AG04449 (cell line): ENCODE measurements around the gene EPB41L4A.

Experiments
- CTCF ChIA-PET: fragments of 350-600 bp; formaldehyde crosslinking; extraction: SDS; loops from one replicate; lab custom pipeline; 2021; ENCODE audit warnings: antibody characterized with exemption; lab: Yijun Ruan, JAX
- POLR2A ChIA-PET: fragments of 400-600, 350-600 bp; formaldehyde crosslinking; extraction: SDS; loops from one replicate; lab custom pipeline; 2020; ENCODE audit warnings: antibody characterized with exemption, inconsistent platforms; lab: Yijun Ruan, JAX
- DNase-seq: peaks from one replicate; pipeline ENCODE4 v3.0.0-alpha.2; 2010; ENCODE audit warnings: low read depth, low spot score
- H3K4me3 ChIP-seq: 2 replicates; pipeline ENCODE4 v1.5.1; 2011; ENCODE audit warnings: low read depth, mild to moderate bottlenecking, control low read depth, low read length
- TF ChIP-seq, protein P1 (sequence below): IDR thresholded peaks from one replicate; pipeline ENCODE4 v1.5.1; 2011; ENCODE audit warnings: mild to moderate bottlenecking, moderate library complexity, low read length, control low read depth, inconsistent platforms; ENCODE audit not compliant: insufficient read depth; ENCODE audit errors: missing control alignments

The EPB41L4A gene

DNA sequence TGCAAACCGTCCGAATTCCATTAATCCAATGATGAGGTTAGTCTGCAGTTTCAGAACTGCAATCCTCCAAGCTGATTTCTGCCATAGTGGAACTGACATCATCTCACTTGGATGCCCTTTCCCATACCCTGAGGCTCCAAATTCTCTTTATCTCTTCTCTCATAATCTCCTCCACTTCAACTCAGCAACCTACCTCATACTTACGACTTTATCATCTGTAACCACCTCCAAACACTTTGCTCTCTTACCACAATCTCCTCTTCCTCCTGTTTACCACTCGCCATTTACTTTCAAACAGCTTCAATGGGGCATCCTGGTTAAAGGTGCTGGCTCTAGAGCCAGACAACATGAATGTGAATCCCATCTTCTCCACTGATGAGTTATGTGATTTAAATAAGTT, 223.2 kb downstream of the EPB41L4A start:
- ChIA-PET POLR2A (no interaction called here), CTCF (interaction anchor here (1.0 to 1.2 kb wide), 3 partner anchors 10 to 1040 kb away, joined by 3 read pairs; no protein-coding TSS in a partner anchor)
- no peak overlapping the region for H3K4me3 ChIP-seq
- TF ChIP-seq, protein P1, sequence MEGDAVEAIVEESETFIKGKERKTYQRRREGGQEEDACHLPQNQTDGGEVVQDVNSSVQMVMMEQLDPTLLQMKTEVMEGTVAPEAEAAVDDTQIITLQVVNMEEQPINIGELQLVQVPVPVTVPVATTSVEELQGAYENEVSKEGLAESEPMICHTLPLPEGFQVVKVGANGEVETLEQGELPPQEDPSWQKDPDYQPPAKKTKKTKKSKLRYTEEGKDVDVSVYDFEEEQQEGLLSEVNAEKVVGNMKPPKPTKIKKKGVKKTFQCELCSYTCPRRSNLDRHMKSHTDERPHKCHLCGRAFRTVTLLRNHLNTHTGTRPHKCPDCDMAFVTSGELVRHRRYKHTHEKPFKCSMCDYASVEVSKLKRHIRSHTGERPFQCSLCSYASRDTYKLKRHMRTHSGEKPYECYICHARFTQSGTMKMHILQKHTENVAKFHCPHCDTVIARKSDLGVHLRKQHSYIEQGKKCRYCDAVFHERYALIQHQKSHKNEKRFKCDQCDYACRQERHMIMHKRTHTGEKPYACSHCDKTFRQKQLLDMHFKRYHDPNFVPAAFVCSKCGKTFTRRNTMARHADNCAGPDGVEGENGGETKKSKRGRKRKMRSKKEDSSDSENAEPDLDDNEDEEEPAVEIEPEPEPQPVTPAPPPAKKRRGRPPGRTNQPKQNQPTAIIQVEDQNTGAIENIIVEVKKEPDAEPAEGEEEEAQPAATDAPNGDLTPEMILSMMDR: no peak
- no peak for DNase-seq

DNA sequence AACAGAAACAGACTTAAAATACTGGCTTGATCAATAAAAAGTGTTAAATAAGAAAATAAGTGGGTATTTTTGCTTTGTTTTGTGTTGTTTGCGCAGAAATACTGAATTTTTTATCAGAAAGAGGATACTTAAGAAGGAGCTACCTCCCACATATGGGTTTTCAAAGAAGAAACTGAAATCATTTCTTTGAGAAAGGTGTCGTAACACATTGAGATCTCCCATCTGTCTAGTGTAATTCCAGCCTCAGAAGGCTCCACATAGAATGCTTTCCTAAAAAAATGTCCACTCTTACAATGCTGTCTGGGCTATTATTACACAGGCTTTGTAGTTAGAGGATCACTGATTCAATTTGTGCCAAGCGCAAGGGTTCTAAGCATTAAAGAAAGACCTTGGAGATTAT, 226.2 kb downstream of the EPB41L4A start:
- POLR2A ChIA-PET: no interaction called here
- TF ChIP-seq, protein P1: no peak
- no peak for DNase-seq
- CTCF ChIA-PET: no interaction called here
- H3K4me3 ChIP-seq: no peak overlapping the region

DNA sequence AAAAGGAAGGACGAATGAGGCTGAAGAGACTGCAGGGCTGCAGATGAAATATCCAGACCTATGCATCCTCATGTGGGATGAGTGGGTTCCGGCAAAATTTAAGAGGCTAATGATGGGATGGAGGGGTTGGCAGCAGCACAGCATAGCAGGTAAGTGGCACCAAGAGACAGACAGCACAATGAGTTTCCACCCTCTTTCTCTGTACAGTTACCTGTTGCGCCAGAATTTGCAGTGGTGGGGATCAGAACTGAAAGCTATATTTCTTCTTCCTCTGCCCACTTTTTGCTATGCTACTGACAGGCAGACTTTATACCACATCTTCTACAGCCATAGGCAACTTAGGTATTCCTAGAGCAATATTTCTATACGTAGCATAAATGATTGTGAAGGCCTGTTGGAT, 227.0 kb downstream of the EPB41L4A start:
- no peak overlapping the region for H3K4me3 ChIP-seq
- TF ChIP-seq, protein P1: no peak
- ChIA-PET POLR2A (no interaction called here), CTCF (interaction anchor here (1.0 kb wide), 1 partner anchor 16 kb away, joined by 3 read pairs; no protein-coding TSS in a partner anchor)
- no peak for DNase-seq

DNA sequence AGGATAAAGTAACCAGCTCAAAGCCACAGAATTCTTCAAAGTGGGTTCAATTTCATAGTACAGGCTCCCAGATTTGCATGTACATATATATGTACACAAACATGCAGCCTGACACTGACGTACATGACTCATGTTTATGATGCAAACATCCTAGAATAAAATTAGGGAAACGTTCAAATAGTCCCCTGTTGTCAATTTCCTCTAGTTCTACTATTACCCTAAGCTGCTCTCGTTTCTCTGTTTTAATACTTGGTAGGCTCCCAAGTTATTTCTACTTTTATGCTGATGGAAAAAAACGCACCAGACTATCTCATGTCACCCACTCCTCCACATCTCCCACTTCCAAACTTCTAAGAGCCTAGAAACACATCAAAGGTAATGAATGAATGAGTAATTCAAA, 229.7 kb downstream of the EPB41L4A start:
- H3K4me3 ChIP-seq: no peak overlapping the region
- ChIA-PET CTCF (interaction anchor here (1.1 to 1.6 kb wide), 3 partner anchors 9 to 15 kb away, joined by 3 to 7 read pairs (median 4); no protein-coding TSS in a partner anchor), POLR2A (no interaction called here)
- TF ChIP-seq, protein P1: no peak
- DNase-seq: no peak

DNA sequence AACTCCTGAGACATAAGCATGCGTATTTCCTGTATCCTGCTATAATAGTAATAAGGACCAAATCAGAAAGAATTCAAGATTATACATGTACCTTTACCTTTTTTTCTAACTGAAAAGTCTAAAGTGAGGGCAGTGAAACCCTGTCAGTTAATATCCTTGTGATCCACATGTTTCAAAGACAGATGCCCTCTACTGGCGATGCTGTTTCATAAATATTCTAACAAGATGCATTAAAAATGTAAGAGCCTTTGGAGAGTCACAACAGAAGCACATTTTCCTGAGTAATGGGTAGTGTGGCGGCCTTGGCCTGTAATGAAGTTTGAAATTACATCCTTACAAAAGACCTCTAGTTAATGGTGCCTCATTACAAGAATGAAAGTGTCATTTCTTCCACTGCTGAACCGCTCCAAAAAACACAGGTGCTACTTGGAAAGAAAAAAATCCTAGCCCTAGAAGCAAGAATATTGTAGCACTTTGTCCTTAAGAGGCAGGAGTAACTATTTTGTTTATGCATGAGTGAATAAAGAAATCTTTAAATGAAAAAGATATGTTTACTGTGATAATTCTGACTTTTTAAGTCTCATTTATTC, 232.6 kb downstream of the EPB41L4A start:
- no peak overlapping the region for H3K4me3 ChIP-seq
- TF ChIP-seq, protein P1: peak; percentile 47
- DNase-seq: no peak
- POLR2A ChIA-PET: no interaction called here
- CTCF ChIA-PET: interaction anchor here (0.9 to 1.2 kb wide), 4 partner anchors 9 to 1031 kb away, joined by 3 to 6 read pairs (median 3); no protein-coding TSS in a partner anchor

DNA sequence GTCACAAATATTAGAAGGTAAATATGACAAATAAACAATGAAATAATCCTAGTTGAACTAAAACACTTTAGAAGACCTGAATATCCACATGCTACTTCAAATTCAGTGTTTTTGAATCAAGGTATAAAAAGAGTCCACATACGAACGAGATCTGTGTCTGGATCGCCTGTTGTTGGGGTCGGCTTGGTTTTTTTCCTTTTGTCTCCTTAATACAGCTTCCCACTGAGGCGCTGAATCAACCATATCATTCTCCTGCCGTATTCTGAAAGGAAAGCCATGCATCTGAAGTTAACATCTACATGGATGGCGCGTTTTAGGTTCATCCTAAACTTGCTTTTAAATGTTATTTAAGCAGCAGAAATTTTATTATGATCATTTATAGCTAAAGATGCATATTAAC, 235.2 kb downstream of the EPB41L4A start:
- DNase-seq: no peak
- no peak overlapping the region for H3K4me3 ChIP-seq
- ChIA-PET CTCF (interaction anchor here (2.5 kb wide), 1 partner anchor 9 kb away, joined by 24 read pairs; no protein-coding TSS in a partner anchor), POLR2A (no interaction called here)
- TF ChIP-seq, protein P1: no peak
